AG04449 (cell line): ENCODE data around the gene RNF144A.

Source experiments
- CTCF ChIA-PET: fragments of 350-600 bp; formaldehyde crosslinking; extraction: SDS; loops from one replicate; lab custom pipeline; 2021; ENCODE audit warnings: antibody characterized with exemption; lab: Yijun Ruan, JAX
- POLR2A ChIA-PET: fragments of 400-600, 350-600 bp; formaldehyde crosslinking; extraction: SDS; loops from one replicate; lab custom pipeline; 2020; ENCODE audit warnings: antibody characterized with exemption, inconsistent platforms; lab: Yijun Ruan, JAX
- DNase-seq: peaks from one replicate; pipeline ENCODE4 v3.0.0-alpha.2; 2010; ENCODE audit warnings: low read depth, low spot score
- H3K4me3 ChIP-seq: 2 replicates; pipeline ENCODE4 v1.5.1; 2011; ENCODE audit warnings: low read depth, mild to moderate bottlenecking, control low read depth, low read length
- CTCF ChIP-seq: IDR thresholded peaks from one replicate; pipeline ENCODE4 v1.5.1; 2011; ENCODE audit warnings: mild to moderate bottlenecking, moderate library complexity, low read length, control low read depth, inconsistent platforms; ENCODE audit not compliant: insufficient read depth; ENCODE audit errors: missing control alignments

Gene RNF144A

GRCh38 chr2:6924924-6925409, 7.8 kb downstream of the RNF144A start:
- CTCF ChIA-PET: interaction anchor here (1.4 kb wide), 1 partner anchor 10 kb away, joined by 3 read pairs; no protein-coding TSS in a partner anchor
- no peak for DNase-seq
- no peak overlapping the region for H3K4me3 ChIP-seq
- POLR2A ChIA-PET: no interaction called here
- no peak for TF ChIP-seq CTCF

- ChIA-PET POLR2A (no interaction called here), CTCF (no interaction called here)
- DNase-seq: no peak
- H3K4me3 ChIP-seq: no peak overlapping the region
- no peak for TF ChIP-seq CTCF
Observed at GRCh38 chr2:6926071-6926732, 9.0 kb downstream of the RNF144A start.

GRCh38 chr2:6927186-6927585, 10.0 kb downstream of the RNF144A start:
- no peak for TF ChIP-seq CTCF
- POLR2A ChIA-PET: no interaction called here
- DNase-seq: no peak
- H3K4me3 ChIP-seq: no peak overlapping the region
- CTCF ChIA-PET: interaction anchor here (4.6 kb wide), 1 partner anchor 9 kb away, joined by 24 read pairs; the partner anchor contains the start of gene RNF144A

- ChIA-PET CTCF (interaction anchor here (4.6 kb wide), 1 partner anchor 10 kb away, joined by 24 read pairs; the partner anchor contains the start of gene RNF144A), POLR2A (no interaction called here)
- no peak overlapping the region for H3K4me3 ChIP-seq
- no peak for TF ChIP-seq CTCF
- no peak for DNase-seq
Observed at GRCh38 chr2:6927753-6928152, 10.5 kb downstream of the RNF144A start.

- ChIA-PET CTCF (interaction anchor here (4.6 kb wide), 1 partner anchor 11 kb away, joined by 24 read pairs; the partner anchor contains the start of gene RNF144A), POLR2A (no interaction called here)
- DNase-seq: no peak
- TF ChIP-seq CTCF: no peak
- no peak overlapping the region for H3K4me3 ChIP-seq
Observed at GRCh38 chr2:6928452-6928851, 11.2 kb downstream of the RNF144A start.

- POLR2A ChIA-PET: no interaction called here
- no peak for DNase-seq
- no peak for TF ChIP-seq CTCF
- H3K4me3 ChIP-seq: no peak overlapping the region
- CTCF ChIA-PET: interaction anchor here (4.6 kb wide), 1 partner anchor 11 kb away, joined by 24 read pairs; the partner anchor contains the start of gene RNF144A
Observed at GRCh38 chr2:6929196-6929819, 12.1 kb downstream of the RNF144A start.
